ENCODE results near the gene FHIP1A.

DNA sequence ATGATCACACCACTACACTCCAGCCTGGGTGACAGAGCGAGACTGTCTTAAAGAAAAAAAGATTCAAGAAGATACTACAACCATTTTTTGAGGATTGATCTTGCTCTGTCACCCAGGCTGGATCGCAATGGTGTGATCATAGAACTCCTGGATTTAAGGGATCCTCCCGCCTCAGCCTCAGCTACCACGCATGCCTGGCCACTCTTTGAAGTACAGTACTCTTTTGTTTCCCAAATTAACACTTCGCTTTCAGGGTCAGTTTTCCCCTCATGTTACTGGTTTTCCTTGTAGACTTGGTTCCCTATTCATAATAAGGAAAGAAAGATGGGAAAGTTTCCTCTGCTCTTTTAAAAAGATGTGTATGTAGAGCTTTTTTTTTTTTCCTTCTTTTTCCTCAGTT is 34.3 kb downstream of the FHIP1A start:
- TF ChIP-seq, protein P1, sequence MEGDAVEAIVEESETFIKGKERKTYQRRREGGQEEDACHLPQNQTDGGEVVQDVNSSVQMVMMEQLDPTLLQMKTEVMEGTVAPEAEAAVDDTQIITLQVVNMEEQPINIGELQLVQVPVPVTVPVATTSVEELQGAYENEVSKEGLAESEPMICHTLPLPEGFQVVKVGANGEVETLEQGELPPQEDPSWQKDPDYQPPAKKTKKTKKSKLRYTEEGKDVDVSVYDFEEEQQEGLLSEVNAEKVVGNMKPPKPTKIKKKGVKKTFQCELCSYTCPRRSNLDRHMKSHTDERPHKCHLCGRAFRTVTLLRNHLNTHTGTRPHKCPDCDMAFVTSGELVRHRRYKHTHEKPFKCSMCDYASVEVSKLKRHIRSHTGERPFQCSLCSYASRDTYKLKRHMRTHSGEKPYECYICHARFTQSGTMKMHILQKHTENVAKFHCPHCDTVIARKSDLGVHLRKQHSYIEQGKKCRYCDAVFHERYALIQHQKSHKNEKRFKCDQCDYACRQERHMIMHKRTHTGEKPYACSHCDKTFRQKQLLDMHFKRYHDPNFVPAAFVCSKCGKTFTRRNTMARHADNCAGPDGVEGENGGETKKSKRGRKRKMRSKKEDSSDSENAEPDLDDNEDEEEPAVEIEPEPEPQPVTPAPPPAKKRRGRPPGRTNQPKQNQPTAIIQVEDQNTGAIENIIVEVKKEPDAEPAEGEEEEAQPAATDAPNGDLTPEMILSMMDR (tag by site-specific recombination; IDR thresholded peaks at IDR 0.05), result no peak
- TF ChIP-seq ZNF121 (tag by site-specific recombination; IDR thresholded peaks at IDR 0.05) (no peak), ZNF223 (tag by site-specific recombination; IDR thresholded peaks at IDR 0.05) (no peak), SALL2 (tag by site-specific recombination; IDR thresholded peaks at IDR 0.05; ENCODE audit: borderline replicate concordance) (no peak), SCRT1 (tag by site-specific recombination; IDR thresholded peaks at IDR 0.05; ENCODE audit: borderline replicate concordance) (no peak), ZNF544 (tag by site-specific recombination; IDR thresholded peaks at IDR 0.05) (no peak), ZNF391 (tag by site-specific recombination; IDR thresholded peaks at IDR 0.05; ENCODE audit: borderline replicate concordance, low read depth) (no peak), SP7 (tag by site-specific recombination; IDR thresholded peaks at IDR 0.05) (no peak), ZNF146 (tag by site-specific recombination; IDR thresholded peaks at IDR 0.05) (no peak), ZNF560 (tag by site-specific recombination; IDR thresholded peaks at IDR 0.05; ENCODE audit: borderline replicate concordance) (no peak)
- TF ChIP-seq, protein P2, sequence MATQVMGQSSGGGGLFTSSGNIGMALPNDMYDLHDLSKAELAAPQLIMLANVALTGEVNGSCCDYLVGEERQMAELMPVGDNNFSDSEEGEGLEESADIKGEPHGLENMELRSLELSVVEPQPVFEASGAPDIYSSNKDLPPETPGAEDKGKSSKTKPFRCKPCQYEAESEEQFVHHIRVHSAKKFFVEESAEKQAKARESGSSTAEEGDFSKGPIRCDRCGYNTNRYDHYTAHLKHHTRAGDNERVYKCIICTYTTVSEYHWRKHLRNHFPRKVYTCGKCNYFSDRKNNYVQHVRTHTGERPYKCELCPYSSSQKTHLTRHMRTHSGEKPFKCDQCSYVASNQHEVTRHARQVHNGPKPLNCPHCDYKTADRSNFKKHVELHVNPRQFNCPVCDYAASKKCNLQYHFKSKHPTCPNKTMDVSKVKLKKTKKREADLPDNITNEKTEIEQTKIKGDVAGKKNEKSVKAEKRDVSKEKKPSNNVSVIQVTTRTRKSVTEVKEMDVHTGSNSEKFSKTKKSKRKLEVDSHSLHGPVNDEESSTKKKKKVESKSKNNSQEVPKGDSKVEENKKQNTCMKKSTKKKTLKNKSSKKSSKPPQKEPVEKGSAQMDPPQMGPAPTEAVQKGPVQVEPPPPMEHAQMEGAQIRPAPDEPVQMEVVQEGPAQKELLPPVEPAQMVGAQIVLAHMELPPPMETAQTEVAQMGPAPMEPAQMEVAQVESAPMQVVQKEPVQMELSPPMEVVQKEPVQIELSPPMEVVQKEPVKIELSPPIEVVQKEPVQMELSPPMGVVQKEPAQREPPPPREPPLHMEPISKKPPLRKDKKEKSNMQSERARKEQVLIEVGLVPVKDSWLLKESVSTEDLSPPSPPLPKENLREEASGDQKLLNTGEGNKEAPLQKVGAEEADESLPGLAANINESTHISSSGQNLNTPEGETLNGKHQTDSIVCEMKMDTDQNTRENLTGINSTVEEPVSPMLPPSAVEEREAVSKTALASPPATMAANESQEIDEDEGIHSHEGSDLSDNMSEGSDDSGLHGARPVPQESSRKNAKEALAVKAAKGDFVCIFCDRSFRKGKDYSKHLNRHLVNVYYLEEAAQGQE (tag by site-specific recombination; IDR thresholded peaks at IDR 0.05), result no peak
- TF ChIP-seq, protein P3, sequence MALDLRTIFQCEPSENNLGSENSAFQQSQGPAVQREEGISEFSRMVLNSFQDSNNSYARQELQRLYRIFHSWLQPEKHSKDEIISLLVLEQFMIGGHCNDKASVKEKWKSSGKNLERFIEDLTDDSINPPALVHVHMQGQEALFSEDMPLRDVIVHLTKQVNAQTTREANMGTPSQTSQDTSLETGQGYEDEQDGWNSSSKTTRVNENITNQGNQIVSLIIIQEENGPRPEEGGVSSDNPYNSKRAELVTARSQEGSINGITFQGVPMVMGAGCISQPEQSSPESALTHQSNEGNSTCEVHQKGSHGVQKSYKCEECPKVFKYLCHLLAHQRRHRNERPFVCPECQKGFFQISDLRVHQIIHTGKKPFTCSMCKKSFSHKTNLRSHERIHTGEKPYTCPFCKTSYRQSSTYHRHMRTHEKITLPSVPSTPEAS (tag by site-specific recombination; IDR thresholded peaks at IDR 0.05), result no peak
